Left kidney (tissue), 2 donors: ENCODE data around the gene GARNL3. TPM values are rescaled to one million over a fixed set of nuclear protein-coding genes. Genes with fewer than 3 reads are reported as not detected.

Experiments
- DNase-seq: peaks from one replicate; pipeline ENCODE4 v3.0.0-alpha.2; 2013
- polyA plus RNA-seq: library from polyadenylated mRNA; unstranded; fragments of 120-200 nt; gene quantifications from one replicate; pipeline ENCODE4 v1.2.1, GENCODE V29; 2013; ENCODE audit not compliant: insufficient read length

GARNL3 gene
- polyA plus RNA-seq, 1 donor, result 19.8 TPM

- no peak for DNase-seq
These were observed 31.6 kb upstream of the GARNL3 start for GRCh38 chr9:127232833-127233549.

GRCh38 chr9:127233550-127233949, 31.0 kb upstream of the GARNL3 start:
- DNase-seq, result no peak

GRCh38 chr9:127233989-127234388, 30.6 kb upstream of the GARNL3 start:
- no peak for DNase-seq

GRCh38 chr9:127237801-127238200, 26.8 kb upstream of the GARNL3 start:
- no peak for DNase-seq

GRCh38 chr9:127241354-127241753, 23.2 kb upstream of the GARNL3 start:
- no peak for DNase-seq

- peak; percentile 94 for DNase-seq
These were observed 19.7 kb upstream of the GARNL3 start for GRCh38 chr9:127244609-127245601.

GRCh38 chr9:127245637-127246164, 18.9 kb upstream of the GARNL3 start:
- no peak for DNase-seq

GRCh38 chr9:127248241-127248640, 16.3 kb upstream of the GARNL3 start:
- DNase-seq, result no peak

- DNase-seq, result no peak
These were observed 14.7 kb upstream of the GARNL3 start for GRCh38 chr9:127249877-127250276.

- no peak for DNase-seq
These were observed 13.6 kb upstream of the GARNL3 start for GRCh38 chr9:127250896-127251391.

- no peak for DNase-seq
These were observed 11.9 kb upstream of the GARNL3 start for GRCh38 chr9:127252410-127253318.

GRCh38 chr9:127253446-127253845, 11.1 kb upstream of the GARNL3 start:
- no peak for DNase-seq

- no peak for DNase-seq
These were observed 8.9 kb upstream of the GARNL3 start for GRCh38 chr9:127255692-127256091.

- DNase-seq, result no peak
These were observed 8.2 kb upstream of the GARNL3 start for GRCh38 chr9:127256324-127256723.

- no peak for DNase-seq
These were observed 5.7 kb upstream of the GARNL3 start for GRCh38 chr9:127258606-127259471.

- no peak for DNase-seq
These were observed 2.0 kb upstream of the GARNL3 start for GRCh38 chr9:127262602-127263001.

GRCh38 chr9:127263237-127263636, 1.3 kb upstream of the GARNL3 start:
- no peak for DNase-seq

- no peak for DNase-seq
These were observed 910 bp upstream of the GARNL3 start for GRCh38 chr9:127263664-127264063.

GRCh38 chr9:127267793-127268525, 3.4 kb downstream of the GARNL3 start:
- DNase-seq, result no peak

- no peak for DNase-seq
These were observed 4.9 kb downstream of the GARNL3 start for GRCh38 chr9:127269449-127269848.
